GM19397 (cell line): ENCODE measurements around the gene DYNC2H1.
"Not testable (repeated sequence)": the region's sequence is repeated elsewhere in the genome, so short reads cannot be mapped to it uniquely, and the experiment has no call there.

Experiments used
- ATAC-seq: cut with Tn5 transposase; IDR thresholded peaks from one replicate; pipeline ENCODE4 v1.9.1; 2021; ENCODE audit warnings: mild to moderate bottlenecking, moderate library complexity; ENCODE audit not compliant: unreplicated experiment

The DYNC2H1 gene

GRCh38 chr11:103364687-103365086 is 255.5 kb downstream of the DYNC2H1 start:
- no peak for ATAC-seq

GRCh38 chr11:103367650-103368049 is 258.4 kb downstream of the DYNC2H1 start:
- ATAC-seq: no peak

- no peak for ATAC-seq
Observed at GRCh38 chr11:103368145-103368544, 258.9 kb downstream of the DYNC2H1 start.

GRCh38 chr11:103370076-103370475 is 260.9 kb downstream of the DYNC2H1 start:
- no peak for ATAC-seq

GRCh38 chr11:103372906-103373305 is 263.7 kb downstream of the DYNC2H1 start:
- no peak for ATAC-seq

GRCh38 chr11:103374227-103374626 is 265.0 kb downstream of the DYNC2H1 start:
- ATAC-seq: not testable (repeated sequence)

GRCh38 chr11:103378931-103379330 is 269.7 kb downstream of the DYNC2H1 start:
- no peak for ATAC-seq

GRCh38 chr11:103380031-103380430 is 270.8 kb downstream of the DYNC2H1 start:
- ATAC-seq: no peak

- no peak for ATAC-seq
Observed at GRCh38 chr11:103384652-103385051, 275.4 kb downstream of the DYNC2H1 start.

GRCh38 chr11:103395612-103396011 is 286.4 kb downstream of the DYNC2H1 start:
- ATAC-seq: no peak

GRCh38 chr11:103396237-103396636 is 287.0 kb downstream of the DYNC2H1 start:
- no peak for ATAC-seq

- no peak for ATAC-seq
Observed at GRCh38 chr11:103397369-103397768, 288.1 kb downstream of the DYNC2H1 start.

- ATAC-seq: no peak
Observed at GRCh38 chr11:103398829-103399228, 289.6 kb downstream of the DYNC2H1 start.

GRCh38 chr11:103406357-103406756 is 297.1 kb downstream of the DYNC2H1 start:
- no peak for ATAC-seq

- no peak for ATAC-seq
Observed at GRCh38 chr11:103407641-103408040, 298.4 kb downstream of the DYNC2H1 start.

- ATAC-seq: no peak
Observed at GRCh38 chr11:103413266-103413888, 304.2 kb downstream of the DYNC2H1 start.

- ATAC-seq: no peak
Observed at GRCh38 chr11:103418014-103418413, 308.8 kb downstream of the DYNC2H1 start.

GRCh38 chr11:103420593-103420992 is 311.4 kb downstream of the DYNC2H1 start:
- no peak for ATAC-seq

GRCh38 chr11:103433386-103434072 is 324.3 kb downstream of the DYNC2H1 start:
- ATAC-seq: no peak

- ATAC-seq: no peak
Observed at GRCh38 chr11:103434073-103434411, 324.8 kb downstream of the DYNC2H1 start.

- no peak for ATAC-seq
Observed at GRCh38 chr11:103436131-103436770, 327.0 kb downstream of the DYNC2H1 start.

GRCh38 chr11:103441021-103441420 is 331.8 kb downstream of the DYNC2H1 start:
- no peak for ATAC-seq
